HG03565 (cell line): Measurements from ENCODE around the gene TNFRSF18.
A peak's percentile ranks its signal among the peaks of the same experiment; 100 is the strongest.

Experiments
- ATAC-seq: cut with Tn5 transposase; IDR thresholded peaks from one replicate; pipeline ENCODE4 v1.9.1; 2021; ENCODE audit warnings: mild to moderate bottlenecking, moderate library complexity; ENCODE audit not compliant: unreplicated experiment

Gene TNFRSF18

GRCh38 chr1:1213345-1214265 is 7.2 kb upstream of the TNFRSF18 start, which contains the start of gene TNFRSF4:
TSS of gene TNFRSF4 (minus strand) at chr1:1214153. CDS start at chr1:1214127, 26 bp downstream.
- ATAC-seq: no peak

DNA sequence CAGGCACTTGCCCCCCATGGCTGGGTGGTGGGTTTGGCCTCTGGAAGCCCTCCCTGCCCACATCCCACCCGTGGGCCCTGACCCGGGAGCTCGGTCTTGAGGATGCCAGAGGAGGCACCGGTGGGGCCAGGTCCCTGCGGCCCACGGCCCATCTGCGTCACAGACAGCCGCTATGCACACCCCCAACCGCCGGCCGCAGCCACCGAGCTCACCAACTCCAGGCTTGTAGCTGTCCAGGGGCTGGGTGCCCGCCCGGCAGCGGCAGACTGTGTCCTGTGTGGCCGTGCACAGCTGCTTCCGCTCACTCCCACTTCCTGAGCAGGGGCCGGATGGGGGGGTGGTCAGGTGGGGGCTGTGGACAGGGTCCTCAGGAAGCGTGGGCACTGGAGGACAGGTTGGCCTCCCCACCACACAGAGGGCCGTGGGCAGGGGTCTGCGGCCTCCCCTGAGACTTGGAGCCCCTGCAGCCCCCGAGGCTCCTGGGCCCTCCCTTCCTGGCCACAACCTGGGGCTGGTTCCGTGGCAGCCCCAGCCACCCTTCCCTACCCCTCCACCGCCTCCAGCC is 6.5 kb upstream of the TNFRSF18 start:
- ATAC-seq: no peak

GRCh38 chr1:1211541-1212441 is 5.4 kb upstream of the TNFRSF18 start:
- ATAC-seq: no peak

DNA sequence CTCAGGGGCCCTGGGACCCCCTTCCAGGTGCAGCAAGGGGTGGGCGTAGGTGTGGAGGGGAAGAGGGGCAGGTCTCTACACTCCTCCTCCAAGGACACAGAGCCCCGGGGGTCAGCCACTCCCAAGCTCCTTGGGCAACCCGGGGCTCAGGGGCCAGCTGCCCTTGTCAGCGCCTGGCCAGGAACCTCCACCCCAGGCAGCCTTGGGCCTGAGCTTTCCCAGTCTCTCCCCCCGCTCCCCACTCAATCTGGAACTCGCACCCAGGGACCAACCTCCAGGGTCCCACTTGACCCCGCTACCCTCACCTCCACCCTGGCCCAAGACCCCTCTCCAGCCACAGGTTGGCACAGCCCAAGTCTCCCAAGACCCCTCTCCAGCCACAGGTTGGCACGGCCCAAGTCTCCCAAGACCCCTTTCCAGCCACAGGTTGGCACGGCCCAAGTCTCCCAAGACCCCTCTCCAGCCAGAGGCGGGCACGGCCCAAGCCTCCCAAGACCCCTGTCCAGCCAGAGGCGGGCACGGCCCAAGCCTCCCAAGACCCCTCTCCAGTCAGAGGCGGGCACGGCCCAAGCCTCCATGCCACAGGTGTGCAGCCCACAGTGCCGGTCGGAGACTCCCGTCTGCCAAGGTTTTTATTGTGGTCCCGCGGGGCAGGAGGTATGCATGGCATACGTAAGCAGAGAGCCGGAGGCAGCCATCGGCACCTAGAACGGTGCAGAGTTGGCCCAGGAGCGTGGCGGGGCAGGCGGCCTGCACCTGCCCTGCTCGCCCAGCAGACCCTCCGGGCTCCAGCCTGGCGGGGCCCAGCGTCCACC is 4.5 kb upstream of the TNFRSF18 start:
- no peak for ATAC-seq

DNA sequence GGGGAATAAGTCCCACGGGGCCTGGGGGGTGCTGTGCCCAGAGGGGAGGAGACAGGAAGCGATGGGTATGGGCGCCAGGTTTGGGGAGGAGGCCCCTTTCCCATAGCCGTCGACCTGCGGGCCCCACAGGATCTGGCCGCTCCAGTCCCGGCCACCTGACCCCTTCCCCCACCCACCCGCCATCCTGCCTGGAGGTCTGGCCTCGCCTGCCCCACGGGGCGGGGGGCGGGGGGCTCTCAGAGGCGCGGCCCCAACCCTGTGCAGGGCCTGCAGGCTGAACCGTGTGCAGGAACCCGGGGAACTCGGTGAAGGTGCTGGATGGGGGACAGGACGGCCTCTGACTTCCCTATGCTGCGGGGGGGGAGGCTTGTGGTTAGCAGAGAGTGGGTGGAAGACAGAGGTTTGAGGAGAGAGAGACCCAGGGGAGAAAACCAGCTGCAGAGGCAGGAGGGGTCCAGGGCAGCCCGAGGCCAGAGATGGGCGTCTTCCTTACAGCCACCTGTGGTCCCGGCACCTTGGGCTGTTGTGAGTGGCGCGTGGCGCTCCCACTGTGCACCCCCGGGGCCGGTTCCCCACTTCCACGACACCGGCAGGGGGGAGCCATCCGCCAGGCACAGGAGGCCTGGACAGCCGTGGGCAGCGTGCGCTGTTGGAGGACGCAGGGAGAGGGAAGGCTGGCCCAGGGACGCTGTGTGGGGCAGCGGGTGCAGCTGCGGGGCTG is 2.5 kb upstream of the TNFRSF18 start:
- no peak for ATAC-seq

DNA sequence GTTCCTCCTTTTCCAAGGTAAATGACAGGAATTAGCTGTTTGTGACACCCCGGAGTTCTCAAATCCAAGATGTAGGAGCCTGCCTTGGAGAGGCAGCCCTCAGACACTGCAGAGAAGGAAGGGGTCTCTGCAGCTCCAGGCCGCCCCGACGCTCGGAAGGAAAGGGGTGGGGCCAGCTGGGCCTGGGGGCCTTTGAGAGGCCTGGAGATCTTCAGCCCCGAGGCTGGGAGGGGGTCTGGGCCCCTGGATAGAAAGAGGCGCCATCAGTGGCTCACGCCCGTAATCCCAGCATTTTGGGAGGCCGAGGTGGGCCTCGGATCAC is 1.1 kb upstream of the TNFRSF18 start:
- no peak for ATAC-seq

- no peak for ATAC-seq
Observed at GRCh38 chr1:1206966-1207531, 657 bp upstream of the TNFRSF18 start.

- ATAC-seq: no peak
Observed at GRCh38 chr1:1205769-1206375, 520 bp downstream of the TNFRSF18 start.

DNA sequence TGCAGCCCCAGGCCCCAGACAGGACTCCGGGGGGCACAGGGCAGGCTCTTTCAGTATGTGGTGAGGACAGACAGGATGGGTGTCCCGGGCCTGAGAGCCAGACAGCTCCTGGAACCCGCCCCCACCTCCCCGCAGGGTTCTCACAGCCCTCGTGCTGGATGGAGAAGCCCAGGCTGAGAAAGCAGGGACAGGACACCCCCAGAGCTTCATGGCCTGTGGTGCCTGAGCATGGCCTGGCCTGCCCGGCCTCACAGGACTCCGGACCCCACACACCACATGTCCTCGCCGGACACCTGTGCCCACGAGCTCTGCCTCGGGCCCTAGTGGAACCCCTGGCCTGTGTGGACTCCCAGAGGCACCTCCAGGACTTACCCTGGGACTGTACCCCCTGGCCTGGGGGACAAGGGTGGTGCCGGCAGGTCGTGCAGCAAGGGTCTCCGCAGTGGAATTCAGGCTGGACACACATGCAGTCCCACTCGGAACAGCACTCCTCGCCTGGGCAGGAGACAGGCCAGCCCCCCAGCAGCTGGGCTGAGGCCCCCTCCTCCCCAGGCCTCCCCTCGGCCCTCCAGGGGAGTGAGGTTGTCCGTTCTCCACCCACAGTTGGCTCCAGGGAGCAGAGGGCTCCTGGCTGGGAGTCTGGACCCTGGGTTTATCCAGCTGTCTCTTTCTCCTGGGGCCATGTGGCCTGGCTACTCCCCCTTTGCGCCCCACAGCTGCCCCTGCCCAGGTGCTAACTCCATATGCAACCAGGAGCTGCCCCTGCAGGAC is 1.2 kb downstream of the TNFRSF18 start:
- ATAC-seq: no peak

- no peak for ATAC-seq
Observed at GRCh38 chr1:1204425-1204920, 1.9 kb downstream of the TNFRSF18 start.

GRCh38 chr1:1203561-1204424 is 2.6 kb downstream of the TNFRSF18 start:
- no peak for ATAC-seq

DNA sequence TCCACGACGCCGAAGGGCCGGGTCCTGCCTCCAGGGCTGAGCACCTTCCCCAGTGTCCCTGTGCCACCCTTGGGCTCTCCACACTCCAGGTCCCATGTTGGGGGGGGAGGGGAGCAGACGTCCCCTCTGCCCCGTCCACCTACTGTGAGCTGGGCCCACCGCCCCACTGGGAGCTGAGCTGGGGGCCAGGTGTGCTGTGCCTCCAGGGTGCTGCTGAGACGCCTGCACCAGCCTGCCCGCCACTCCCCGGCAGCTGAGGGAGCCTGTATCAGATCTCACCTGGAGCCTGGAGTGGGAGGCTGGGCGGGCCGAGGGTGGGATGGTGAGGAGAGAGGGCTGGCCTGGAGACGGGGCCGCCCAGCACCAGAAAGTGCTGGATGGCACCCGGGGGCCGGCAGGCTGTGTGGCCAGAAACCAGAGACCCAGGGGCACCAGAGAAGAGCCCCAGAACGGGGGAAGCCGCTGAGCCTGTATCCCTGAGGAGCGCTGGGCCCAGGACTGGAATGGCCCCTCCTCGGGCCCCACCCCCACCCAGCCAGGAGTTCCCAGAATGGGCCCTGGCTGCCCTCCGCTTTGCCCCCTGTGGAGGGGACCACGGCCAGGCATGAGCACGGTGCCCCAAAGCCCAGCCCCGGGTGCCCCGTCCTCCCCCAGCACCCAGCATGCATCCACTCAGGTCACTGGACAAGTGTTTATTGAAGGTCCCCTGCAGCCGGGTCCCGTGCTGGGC is 3.4 kb downstream of the TNFRSF18 start:
- no peak for ATAC-seq

DNA sequence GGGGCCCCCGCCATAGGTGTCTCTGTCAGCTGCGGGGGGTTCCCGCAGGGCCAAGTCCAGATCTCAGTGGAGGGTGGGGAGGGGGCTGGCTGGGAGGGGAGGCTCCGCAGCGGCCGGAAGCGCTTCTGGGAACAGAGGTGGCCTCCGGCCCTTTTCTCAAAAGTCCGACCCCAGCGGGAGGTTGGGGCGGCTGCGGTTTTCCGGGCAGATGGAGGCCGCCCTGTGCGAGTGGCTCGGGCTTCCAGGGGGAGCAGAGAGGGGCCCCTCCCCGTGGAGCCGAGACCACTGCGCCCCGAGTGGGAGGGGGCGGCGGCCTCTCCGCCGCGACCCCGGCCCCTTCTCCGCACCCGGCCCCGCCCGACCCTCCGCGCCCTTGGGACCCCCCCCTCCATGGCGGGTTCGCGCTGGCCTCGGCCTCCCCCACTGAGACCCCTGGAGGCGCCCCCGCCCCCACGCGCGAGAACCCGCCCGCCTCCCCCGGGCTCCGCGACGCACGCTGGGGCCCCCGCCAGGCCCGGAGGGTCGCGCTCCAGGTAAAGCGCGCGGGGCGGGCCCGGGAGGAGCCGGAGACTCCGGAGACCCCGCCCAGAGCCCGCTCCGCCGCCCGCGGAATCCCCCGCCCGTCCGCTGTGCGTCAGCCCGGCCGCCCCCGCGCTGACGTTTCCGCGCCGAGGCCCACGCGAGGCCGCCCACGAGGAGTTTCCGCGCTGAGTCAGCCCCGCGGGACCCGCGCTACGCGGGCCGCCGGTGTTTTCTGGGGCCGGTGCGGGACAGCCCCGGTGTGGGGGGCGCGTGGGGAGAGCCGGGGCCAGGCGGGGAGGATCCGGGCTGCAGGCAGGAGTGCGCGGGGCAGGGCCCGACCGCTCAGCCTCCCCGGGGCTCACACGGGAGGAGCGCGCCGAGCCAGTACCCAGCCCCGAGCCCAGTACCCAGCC is 5.2 kb downstream of the TNFRSF18 start:
- peak; percentile 42 for ATAC-seq

- no peak for ATAC-seq
Observed at GRCh38 chr1:1199961-1200875, 6.2 kb downstream of the TNFRSF18 start.
